HCT116 (cell line): Measurements from ENCODE around the gene ENSA. TPM values are rescaled to one million over a fixed set of nuclear protein-coding genes. Genes with fewer than 3 reads are reported as not detected.
A peak's percentile ranks its signal among the peaks of the same experiment; 100 is the strongest.

ENCODE experiments used
- ATAC-seq: fragments of 200-7000 bp; cut with Tn5 transposase; 2 replicates; pipeline ENCODE4 v1.9.1; 2020; ENCODE audit warnings: mild to moderate bottlenecking, moderate library complexity
- BruUV-seq: library from RNA; stranded (reverse); fragments of 400-500 nt; replicated peaks from 2 replicates; lab custom pipeline; 2021; lab: Mats Ljungman, UMichigan
- CTCF ChIA-PET: fragments of 300-600 bp; sonication (Branson Sonifier 250); formaldehyde crosslinking; loops from one replicate; lab custom pipeline; 2021; ENCODE audit warnings: antibody characterized with exemption; lab: Charles Lee
- POLR2A ChIA-PET: fragments of 300-600, 350-600 bp; sonication (Branson Sonifier 250); formaldehyde crosslinking; loops from one replicate; lab custom pipeline; 2021; ENCODE audit warnings: antibody characterized with exemption; lab: Charles Lee
- RAD21 ChIA-PET, 2 experiments: fragments of 300-600 bp; sonication (Branson Sonifier 250); formaldehyde crosslinking; loops; one replicate each; lab custom pipeline; 2023; ENCODE audit warnings: low total read pairs in 2 of 2; ENCODE audit not compliant: uncharacterized antibody in 2 of 2, unreplicated experiment in 2 of 2, low non-redundant PET in 1 of 2; lab: Charles Lee
- DNase-seq: peaks from one replicate; pipeline ENCODE4 v3.0.0-alpha.2; 2010; ENCODE audit warnings: low read depth, low spot score
- H2AFZ ChIP-seq: fragments of 200-600 bp; shearing (Covaris generic), sonication (generic); 2 replicates; pipeline ENCODE4 v1.6.1; 2017; ENCODE audit warnings: low read depth, mixed run types, mixed read lengths, antibody characterized with exemption, low read length; ENCODE audit not compliant: poor library complexity, severe bottlenecking
- H3K27ac ChIP-seq: 2 replicates; pipeline ENCODE4 v1.5.1; 2012; ENCODE audit warnings: low read depth, low read length
- H3K27me3 ChIP-seq: fragments of 200-600 bp; sonication (generic); 2 replicates; pipeline ENCODE4 v1.6.1; 2016; ENCODE audit warnings: mixed run types, low read length, mixed read lengths; ENCODE audit not compliant: insufficient read depth
- H3K36me3 ChIP-seq, 2 experiments: fragments of 200-500 bp in 1 of 2; fragments of 200-600 bp in 1 of 2; sonication (Bioruptor generic) in 1 of 2; sonication (generic) in 1 of 2; 2 replicates each; pipeline versions ENCODE4 v1.5.1 to v1.6.1; 2014 to 2016; ENCODE audit warnings: low read length in 2 of 2, inconsistent platforms in 1 of 2, mixed read lengths in 1 of 2, mixed run types in 1 of 2; ENCODE audit not compliant: insufficient read depth in 2 of 2, control insufficient read depth in 1 of 2
- H3K4me1 ChIP-seq, 2 experiments: fragments of 200-600 bp in 1 of 2; sonication (generic) in 1 of 2; 2 replicates each; pipeline versions ENCODE4 v1.5.1 to v1.6.1; 2012 to 2017; ENCODE audit warnings: low read length in 2 of 2, inconsistent platforms in 1 of 2, mild to moderate bottlenecking in 1 of 2, mixed read lengths in 1 of 2, mixed run types in 1 of 2, moderate library complexity in 1 of 2; ENCODE audit not compliant: insufficient read depth in 2 of 2, control insufficient read depth in 1 of 2
- H3K4me2 ChIP-seq: fragments of 200-600 bp; sonication (generic); 2 replicates; pipeline ENCODE4 v1.6.1; 2017; ENCODE audit warnings: mixed run types, low read length, mixed read lengths
- H3K4me3 ChIP-seq, 2 experiments: fragments of 200-600 bp in 1 of 2; sonication (generic) in 1 of 2; replicated peaks in 1 of 2; 2 replicates each; pipeline ENCODE4 v1.5.1; 2011 to 2016; ENCODE audit warnings: low read length in 2 of 2, control low read depth in 1 of 2, low read depth in 1 of 2, mild to moderate bottlenecking in 1 of 2, mixed read lengths in 1 of 2, mixed run types in 1 of 2
- H3K79me2 ChIP-seq: fragments of 200-600 bp; sonication (generic); 2 replicates; pipeline ENCODE4 v1.6.1; 2017; ENCODE audit warnings: mild to moderate bottlenecking, mixed run types, low read length, moderate library complexity, mixed read lengths; ENCODE audit not compliant: insufficient read depth
- H3K9ac ChIP-seq: fragments of 200-600 bp; sonication (generic); 2 replicates; pipeline ENCODE4 v1.6.1; 2016; ENCODE audit warnings: low read length, mixed read lengths
- H3K9me2 ChIP-seq: fragments of 200-600 bp; sonication (generic), shearing (Covaris generic); 2 replicates; pipeline ENCODE4 v1.6.1; 2017; ENCODE audit warnings: mixed run types, mild to moderate bottlenecking, moderate library complexity; ENCODE audit not compliant: insufficient read depth
- H3K9me3 ChIP-seq, 2 experiments: fragments of 200-500 bp in 1 of 2; fragments of 200-600 bp in 1 of 2; sonication (Bioruptor generic) in 1 of 2; sonication (generic) in 1 of 2; 2 replicates each; pipeline ENCODE4 v1.6.1; 2014 to 2017; ENCODE audit warnings: low read length in 2 of 2, mixed read lengths in 2 of 2, inconsistent platforms in 1 of 2, low read depth in 1 of 2, mild to moderate bottlenecking in 1 of 2, mixed run types in 1 of 2, moderate library complexity in 1 of 2; ENCODE audit not compliant: control insufficient read depth in 1 of 2, insufficient read depth in 1 of 2
- H4K20me1 ChIP-seq: fragments of 200-600 bp; sonication (generic), shearing (Covaris generic); 2 replicates; pipeline ENCODE4 v1.6.1; 2017; ENCODE audit warnings: mixed run types, mild to moderate bottlenecking, moderate library complexity; ENCODE audit not compliant: insufficient read depth
- CBX3 ChIP-seq: IDR thresholded peaks from 2 replicates; pipeline ENCODE4 v1.6.1; 2012; ENCODE audit warnings: low read depth
- CEBPB ChIP-seq: IDR thresholded peaks from 2 replicates; pipeline ENCODE4 v1.6.1; 2012; ENCODE audit warnings: low read depth
- EGR1 ChIP-seq: IDR thresholded peaks from 2 replicates; pipeline ENCODE4 v1.6.1; 2012; ENCODE audit warnings: low read depth
- EZH2phosphoT487 ChIP-seq: fragments of 200-600 bp; IDR thresholded peaks from 2 replicates; pipeline ENCODE4 v1.6.1; 2018; ENCODE audit warnings: antibody characterized with exemption, borderline replicate concordance
- FOSL1 ChIP-seq: IDR thresholded peaks from 2 replicates; pipeline ENCODE4 v1.6.1; 2012; ENCODE audit warnings: low read depth
- JUND ChIP-seq: IDR thresholded peaks from 2 replicates; pipeline ENCODE4 v1.6.1; 2012
- POLR2A ChIP-seq: IDR thresholded peaks from 2 replicates; pipeline ENCODE4 v1.7.0; 2011; ENCODE audit warnings: borderline replicate concordance; ENCODE audit not compliant: insufficient read depth, insufficient read length; ENCODE audit errors: extremely low read depth
- SIN3A ChIP-seq: IDR thresholded peaks from 2 replicates; pipeline ENCODE4 v1.6.1; 2012; ENCODE audit warnings: low read depth
- SP1 ChIP-seq: IDR thresholded peaks from 2 replicates; pipeline ENCODE4 v1.6.1; 2012; ENCODE audit warnings: low read depth
- YY1 ChIP-seq: IDR thresholded peaks from 2 replicates; pipeline ENCODE4 v1.6.1; 2011; ENCODE audit warnings: low read length, low read depth, moderate library complexity, mild to moderate bottlenecking; ENCODE audit not compliant: insufficient replicate concordance; ENCODE audit errors: extremely low read depth
- ZFX ChIP-seq: fragments of 450-650 bp; IDR thresholded peaks from 2 replicates; pipeline ENCODE4 v1.6.1; 2017
- intact Hi-C: fragments of 100-400 bp; cut with micrococcal nuclease; formaldehyde crosslinking; loops from 2 replicates; pipeline ENCODE4 v1.10.0; 2022
- total RNA-seq: library from RNA; stranded (reverse); gene quantifications from one replicate; pipeline ENCODE4 v1.2.1, GENCODE V29; 2021; ENCODE audit not compliant: unreplicated experiment
- TF ChIP-seq, protein P1 (sequence below): IDR thresholded peaks from 2 replicates; pipeline ENCODE4 v1.6.1; 2012; ENCODE audit warnings: low read depth
- TF ChIP-seq, protein P2 (sequence below): IDR thresholded peaks from 2 replicates; pipeline ENCODE4 v1.6.1; 2012
- TF ChIP-seq, protein P3 (sequence below): IDR thresholded peaks from 2 replicates; pipeline ENCODE4 v1.6.1; 2011; ENCODE audit warnings: mild to moderate bottlenecking, low read length, moderate library complexity; ENCODE audit not compliant: insufficient replicate concordance; ENCODE audit errors: extremely low read depth
- TF ChIP-seq, protein P4 (sequence below): IDR thresholded peaks from 2 replicates; pipeline ENCODE4 v1.6.1; 2012

Gene ENSA
- total RNA-seq, 1 experiment from 2014 or later = 130 TPM

DNA sequence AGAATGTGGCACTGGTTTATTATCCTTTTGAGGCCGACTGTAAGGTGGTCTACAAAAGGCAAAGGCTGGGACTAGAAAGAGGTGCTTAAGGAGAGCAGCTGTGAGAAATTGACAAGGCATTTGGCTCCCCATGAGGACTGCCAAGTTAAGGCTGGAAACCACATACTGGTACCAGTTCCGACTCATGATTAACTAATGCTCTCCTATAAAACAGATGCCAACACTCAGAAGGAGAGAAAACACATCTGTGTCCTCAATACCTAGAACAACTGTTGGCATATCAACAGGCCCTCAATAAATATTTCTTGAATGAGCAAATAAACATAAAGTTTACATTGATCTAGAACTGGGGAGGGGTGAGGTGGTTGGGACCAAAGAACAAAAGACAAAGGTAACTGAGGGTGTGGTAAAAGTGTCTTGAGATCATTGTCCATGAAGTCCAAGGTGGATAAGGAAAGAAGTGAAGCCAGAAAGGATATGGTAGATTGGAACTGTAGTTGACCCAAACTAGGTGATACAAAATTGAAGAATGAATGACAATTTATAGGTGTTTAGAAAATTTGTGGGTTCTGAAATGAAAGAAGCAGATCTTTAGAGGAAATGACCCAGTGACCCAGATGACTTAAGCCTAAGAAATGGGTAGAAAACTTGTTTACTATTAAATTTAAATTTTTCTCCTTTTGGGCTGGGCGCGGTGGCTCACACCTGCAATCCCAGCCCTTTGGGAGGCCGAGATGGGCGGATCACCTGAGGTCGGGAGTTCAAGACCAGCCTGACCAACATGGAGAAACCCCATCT lies 33.1 kb downstream of the ENSA start:
- Histone ChIP-seq H3K27me3 (no peaks in the 10 kb centered on the region), H3K36me3 (no peaks in the 10 kb centered on the region), H4K20me1 (no peaks in the 10 kb centered on the region), H3K4me2 (peak overlapping the region; percentile 24; the same call in 1 of the 2 replicates), H3K9me2 (no peaks in the 10 kb centered on the region), H3K9ac (no peak overlapping the region), H2AFZ (no peak overlapping the region), H3K27ac (no peak overlapping the region), H3K79me2 (no peaks in the 10 kb centered on the region), H3K4me3 (no peak overlapping the region), H3K4me1 (peaks cover 7 to 36% of the 10 kb centered on the region in 2 experiments; a peak in 3 of 4 replicates), H3K9me3 (no peaks in the 10 kb centered on the region)
- ATAC-seq (peak; percentile 52; the same call in 1 of the 2 replicates), DNase-seq (no peak)
- ChIA-PET RAD21 (no interaction called here), POLR2A (interaction anchor here (3.4 kb wide), 1 partner anchor 17 kb away, joined by 18 read pairs; the partner anchor contains the start of gene MCL1), CTCF (no interaction called here)
- intact Hi-C loops = no loop called here
- TF ChIP-seq EGR1 = no peak
- TF ChIP-seq CBX3 = no peak
- TF ChIP-seq SP1 = no peak
- BruUV-seq = no TSS peak

DNA sequence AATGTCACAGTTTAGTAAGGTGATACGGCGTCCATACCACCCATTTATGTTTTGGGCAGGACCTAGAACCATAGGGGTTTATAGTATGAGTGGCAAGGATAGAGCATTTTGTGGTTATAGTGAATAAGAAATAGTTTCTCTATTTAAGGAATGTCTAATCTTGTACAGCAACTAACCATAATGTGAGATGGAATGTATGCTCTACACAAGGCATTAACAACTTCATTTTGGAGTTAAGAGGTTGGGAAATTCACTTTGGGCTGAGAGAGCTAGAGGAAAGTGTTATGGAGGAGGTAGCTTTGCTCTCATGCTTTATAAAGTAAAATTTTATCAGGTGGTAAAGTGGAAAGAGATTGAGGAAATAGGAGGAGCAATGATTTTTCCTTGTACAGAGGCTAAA lies 47.0 kb downstream of the ENSA start:
- Histone ChIP-seq H3K4me2 (no peak overlapping the region), H4K20me1 (peaks cover 17% of the 10 kb centered on the region; the same call in 1 of the 2 replicates), H3K27ac (no peak overlapping the region), H3K27me3 (no peaks in the 10 kb centered on the region), H3K9me2 (no peaks in the 10 kb centered on the region), H3K4me1 (peaks cover 7 to 19% of the 10 kb centered on the region in 2 experiments), H3K9ac (no peak overlapping the region), H2AFZ (no peak overlapping the region), H3K9me3 (no peaks in the 10 kb centered on the region), H3K79me2 (peaks cover 31% of the 10 kb centered on the region), H3K36me3 (peaks cover 3 to 16% of the 10 kb centered on the region in 2 experiments), H3K4me3 (no peak overlapping the region)
- ChIA-PET CTCF (no interaction called here), POLR2A (no interaction called here), RAD21 (no interaction called here)
- intact Hi-C loops = no loop called here
- DNase-seq = no peak
- ATAC-seq = no peak
- BruUV-seq = no TSS peak
- no peak for TF ChIP-seq POLR2A
- no peak for TF ChIP-seq CBX3
- TF ChIP-seq, protein P1, sequence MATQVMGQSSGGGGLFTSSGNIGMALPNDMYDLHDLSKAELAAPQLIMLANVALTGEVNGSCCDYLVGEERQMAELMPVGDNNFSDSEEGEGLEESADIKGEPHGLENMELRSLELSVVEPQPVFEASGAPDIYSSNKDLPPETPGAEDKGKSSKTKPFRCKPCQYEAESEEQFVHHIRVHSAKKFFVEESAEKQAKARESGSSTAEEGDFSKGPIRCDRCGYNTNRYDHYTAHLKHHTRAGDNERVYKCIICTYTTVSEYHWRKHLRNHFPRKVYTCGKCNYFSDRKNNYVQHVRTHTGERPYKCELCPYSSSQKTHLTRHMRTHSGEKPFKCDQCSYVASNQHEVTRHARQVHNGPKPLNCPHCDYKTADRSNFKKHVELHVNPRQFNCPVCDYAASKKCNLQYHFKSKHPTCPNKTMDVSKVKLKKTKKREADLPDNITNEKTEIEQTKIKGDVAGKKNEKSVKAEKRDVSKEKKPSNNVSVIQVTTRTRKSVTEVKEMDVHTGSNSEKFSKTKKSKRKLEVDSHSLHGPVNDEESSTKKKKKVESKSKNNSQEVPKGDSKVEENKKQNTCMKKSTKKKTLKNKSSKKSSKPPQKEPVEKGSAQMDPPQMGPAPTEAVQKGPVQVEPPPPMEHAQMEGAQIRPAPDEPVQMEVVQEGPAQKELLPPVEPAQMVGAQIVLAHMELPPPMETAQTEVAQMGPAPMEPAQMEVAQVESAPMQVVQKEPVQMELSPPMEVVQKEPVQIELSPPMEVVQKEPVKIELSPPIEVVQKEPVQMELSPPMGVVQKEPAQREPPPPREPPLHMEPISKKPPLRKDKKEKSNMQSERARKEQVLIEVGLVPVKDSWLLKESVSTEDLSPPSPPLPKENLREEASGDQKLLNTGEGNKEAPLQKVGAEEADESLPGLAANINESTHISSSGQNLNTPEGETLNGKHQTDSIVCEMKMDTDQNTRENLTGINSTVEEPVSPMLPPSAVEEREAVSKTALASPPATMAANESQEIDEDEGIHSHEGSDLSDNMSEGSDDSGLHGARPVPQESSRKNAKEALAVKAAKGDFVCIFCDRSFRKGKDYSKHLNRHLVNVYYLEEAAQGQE = no peak
- no peak for TF ChIP-seq YY1
- no peak for TF ChIP-seq SIN3A
- TF ChIP-seq EZH2phosphoT487 = no peak
- TF ChIP-seq CEBPB = no peak
- TF ChIP-seq, protein P2, sequence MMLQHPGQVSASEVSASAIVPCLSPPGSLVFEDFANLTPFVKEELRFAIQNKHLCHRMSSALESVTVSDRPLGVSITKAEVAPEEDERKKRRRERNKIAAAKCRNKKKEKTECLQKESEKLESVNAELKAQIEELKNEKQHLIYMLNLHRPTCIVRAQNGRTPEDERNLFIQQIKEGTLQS = no peak
- TF ChIP-seq, protein P3, sequence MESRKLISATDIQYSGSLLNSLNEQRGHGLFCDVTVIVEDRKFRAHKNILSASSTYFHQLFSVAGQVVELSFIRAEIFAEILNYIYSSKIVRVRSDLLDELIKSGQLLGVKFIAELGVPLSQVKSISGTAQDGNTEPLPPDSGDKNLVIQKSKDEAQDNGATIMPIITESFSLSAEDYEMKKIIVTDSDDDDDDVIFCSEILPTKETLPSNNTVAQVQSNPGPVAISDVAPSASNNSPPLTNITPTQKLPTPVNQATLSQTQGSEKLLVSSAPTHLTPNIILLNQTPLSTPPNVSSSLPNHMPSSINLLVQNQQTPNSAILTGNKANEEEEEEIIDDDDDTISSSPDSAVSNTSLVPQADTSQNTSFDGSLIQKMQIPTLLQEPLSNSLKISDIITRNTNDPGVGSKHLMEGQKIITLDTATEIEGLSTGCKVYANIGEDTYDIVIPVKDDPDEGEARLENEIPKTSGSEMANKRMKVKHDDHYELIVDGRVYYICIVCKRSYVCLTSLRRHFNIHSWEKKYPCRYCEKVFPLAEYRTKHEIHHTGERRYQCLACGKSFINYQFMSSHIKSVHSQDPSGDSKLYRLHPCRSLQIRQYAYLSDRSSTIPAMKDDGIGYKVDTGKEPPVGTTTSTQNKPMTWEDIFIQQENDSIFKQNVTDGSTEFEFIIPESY = no peak
- no peak for TF ChIP-seq JUND
- no peak for TF ChIP-seq ZFX
- TF ChIP-seq, protein P4, sequence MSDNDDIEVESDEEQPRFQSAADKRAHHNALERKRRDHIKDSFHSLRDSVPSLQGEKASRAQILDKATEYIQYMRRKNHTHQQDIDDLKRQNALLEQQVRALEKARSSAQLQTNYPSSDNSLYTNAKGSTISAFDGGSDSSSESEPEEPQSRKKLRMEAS = no peak
- TF ChIP-seq FOSL1 = no peak
